HepG2 (cell line): Measurements from ENCODE around the gene BIVM. TPM values are rescaled to one million over a fixed set of nuclear protein-coding genes. Genes with fewer than 3 reads are reported as not detected.
A peak's percentile ranks its signal among the peaks of the same experiment; 100 is the strongest.

ENCODE experiments used
- ATAC-seq: fragments of 200-7000 bp; cut with Tn5 transposase; 3 replicates; pipeline ENCODE4 v1.9.1; 2020; ENCODE audit warnings: mild to moderate bottlenecking, moderate library complexity
- BruUV-seq: library from RNA; stranded (reverse); fragments of 400-500 nt; replicated peaks from 2 replicates; lab custom pipeline; 2021; lab: Mats Ljungman, UMichigan
- CTCF ChIA-PET: fragments of 300-600 bp; formaldehyde crosslinking; extraction: SDS; loops from one replicate; lab custom pipeline; 2021; ENCODE audit warnings: low total read pairs, inconsistent platforms, low intra/inter-chr PET ratio; lab: Yijun Ruan, JAX
- POLR2A ChIA-PET: fragments of 350-600 bp; sonication (Branson Sonifier 250); formaldehyde crosslinking; loops from one replicate; lab custom pipeline; 2020; ENCODE audit warnings: antibody characterized with exemption, inconsistent platforms; lab: Yijun Ruan, JAX
- DNase-seq: peaks from one replicate; pipeline ENCODE4 v3.0.0-alpha.2; 2015; ENCODE audit warnings: low spot score
- FAIRE-seq: peaks from 3 replicates; lab custom pipeline; 2011; peaks lifted over from hg19 to GRCh38; lab: Jason Lieb, UNC
- H2AFZ ChIP-seq: one replicate; pipeline ENCODE4 v1.6.1; 2011; ENCODE audit warnings: low read length, inconsistent platforms
- H3K27ac ChIP-seq: fragments of 300-600 bp; 3 replicates; pipeline ENCODE4 v1.8.0; 2011; ENCODE audit warnings: mixed run types, mild to moderate bottlenecking, mixed read lengths, low read length, inconsistent platforms; ENCODE audit not compliant: insufficient read depth; ENCODE audit errors: extremely low read length
- H3K27me3 ChIP-seq, 2 experiments: fragments of 200-600 bp in 1 of 2; 2 replicates in 1 of 2; 3 replicates in 1 of 2; pipeline versions ENCODE4 v1.6.0 to v1.8.0; 2011; ENCODE audit warnings: low read length in 2 of 2, mild to moderate bottlenecking in 2 of 2, moderate library complexity in 2 of 2, inconsistent platforms in 1 of 2; ENCODE audit not compliant: insufficient read depth in 2 of 2, control insufficient read depth in 1 of 2
- H3K36me3 ChIP-seq, 2 experiments: fragments of 200-600 bp in 1 of 2; replicated peaks in 1 of 2; 2 replicates in 1 of 2; 3 replicates in 1 of 2; pipeline versions ENCODE4 v1.5.1 to v1.8.0; 2011; ENCODE audit warnings: low read length in 2 of 2, inconsistent platforms in 1 of 2; ENCODE audit not compliant: insufficient read depth in 2 of 2, control insufficient read depth in 1 of 2
- H3K4me1 ChIP-seq: 2 replicates; pipeline ENCODE4 v1.5.1; 2012; ENCODE audit warnings: low read length, inconsistent platforms; ENCODE audit not compliant: insufficient read depth
- H3K4me2 ChIP-seq: 2 replicates; pipeline ENCODE4 v1.6.0; 2011; ENCODE audit warnings: low read depth, low read length, inconsistent platforms
- H3K4me3 ChIP-seq, 3 experiments: fragments of 200-600 bp in 1 of 3; sonication (generic), shearing (Covaris generic) in 1 of 3; replicated peaks in 1 of 3; 2 replicates each; pipeline ENCODE4 v1.5.1; 2011 to 2016; ENCODE audit warnings: low read length in 3 of 3, inconsistent platforms in 2 of 3, low read depth in 2 of 3, mild to moderate bottlenecking in 2 of 3, control low read depth in 1 of 3, mixed read lengths in 1 of 3; ENCODE audit not compliant: insufficient read depth in 1 of 3
- H3K79me2 ChIP-seq: one replicate; pipeline ENCODE4 v1.6.1; 2011; ENCODE audit warnings: low read length, inconsistent platforms; ENCODE audit not compliant: insufficient read depth
- H3K9ac ChIP-seq: 2 replicates; pipeline ENCODE4 v1.6.0; 2011; ENCODE audit warnings: mild to moderate bottlenecking, low read depth, low read length, inconsistent platforms; ENCODE audit not compliant: insufficient read depth
- H3K9me3 ChIP-seq: 2 replicates; pipeline ENCODE4 v1.5.1; 2012; ENCODE audit warnings: mild to moderate bottlenecking, low read length
- H4K20me1 ChIP-seq: 2 replicates; pipeline ENCODE4 v1.6.0; 2011; ENCODE audit warnings: inconsistent platforms, mild to moderate bottlenecking, low read length, moderate library complexity; ENCODE audit not compliant: insufficient read depth
- ARNT ChIP-seq: fragments of 450-650 bp; IDR thresholded peaks from 2 replicates; pipeline ENCODE4 v1.6.1; 2017
- RBM39 ChIP-seq: fragments of 200-400 bp; formaldehyde crosslinking; IDR thresholded peaks from one replicate; pipeline ENCODE4 v1.6.1; 2018; ENCODE audit warnings: antibody characterized with exemption, mild to moderate bottlenecking, low read depth, low read length; ENCODE audit not compliant: poor library complexity, severe bottlenecking
- THAP11 ChIP-seq: IDR thresholded peaks from 2 replicates; pipeline ENCODE4 v1.6.1; 2016; ENCODE audit warnings: missing biosample characterization, missing genetic modification reagents
- WIZ ChIP-seq: sonication (generic); formaldehyde crosslinking; IDR thresholded peaks from 2 replicates; pipeline ENCODE4 v1.5.1; 2020; ENCODE audit warnings: mild to moderate bottlenecking, missing genetic modification reagents
- ZFP36L1 ChIP-seq: sonication (generic); formaldehyde crosslinking; IDR thresholded peaks from 2 replicates; pipeline ENCODE4 v1.8.0; 2022; ENCODE audit warnings: mild to moderate bottlenecking, missing genetic modification reagents, moderate library complexity
- ZNF432 ChIP-seq: sonication (generic); formaldehyde crosslinking; IDR thresholded peaks from 2 replicates; pipeline ENCODE4 v1.5.0; 2020; ENCODE audit warnings: missing genetic modification reagents, mild to moderate bottlenecking, borderline replicate concordance
- ZNF639 ChIP-seq: conservative IDR thresholded peaks from 2 replicates; pipeline ENCODE4 v1.6.1; 2018; ENCODE audit warnings: missing genetic modification reagents
- ZNF670 ChIP-seq: sonication (generic); formaldehyde crosslinking; IDR thresholded peaks from 2 replicates; pipeline ENCODE4 v1.8.0; 2022; ENCODE audit warnings: mild to moderate bottlenecking, missing genetic modification reagents, borderline replicate concordance
- ZNF710 ChIP-seq: sonication (generic); formaldehyde crosslinking; IDR thresholded peaks from 2 replicates; pipeline ENCODE4 v1.5.0; 2020; ENCODE audit warnings: mild to moderate bottlenecking, missing genetic modification reagents, borderline replicate concordance
- ZNF749 ChIP-seq: sonication (generic); formaldehyde crosslinking; IDR thresholded peaks from 2 replicates; pipeline ENCODE4 v1.8.0; 2022; ENCODE audit warnings: mild to moderate bottlenecking, missing genetic modification reagents, moderate library complexity, borderline replicate concordance
- WGBS: methylation state at CpG from one replicate; pipeline ENCODE4 v1.1.6; 2017; ENCODE audit warnings: low lambda C conversion rate; 5-methylcytosine and 5-hydroxymethylcytosine counted together
- in situ Hi-C: cut with HindIII; loops from 2 replicates; pipeline ENCODE4 v1.10.0; 2017; ENCODE audit warnings: low pct_unique_long_range_greater_than_20kb; ENCODE audit not compliant: extremely low pct_ligation_motif_present
- intact Hi-C: fragments of 100-400 bp; cut with micrococcal nuclease; formaldehyde crosslinking; loops from one replicate; pipeline ENCODE4 v1.10.0; 2022; ENCODE audit not compliant: unreplicated experiment
- polyA plus RNA-seq, 8 experiments: library from polyadenylated mRNA; depleted of rRNA in 3 of 8; stranded (reverse) in 7 of 8; unstranded in 1 of 8; fragments of >200 nt; fragmentation: Illumina TruSeq in 4 of 8; extraction: Trizol in 4 of 8; gene quantifications; 2 replicates each; pipeline versions ENCODE4 v1.2.1 to v1.2.3, GENCODE V29; 2011 to 2016; ENCODE audit warnings: low read depth in 4 of 8, missing spikeins in 1 of 8, mixed read lengths in 1 of 8; ENCODE audit not compliant: insufficient read depth in 1 of 8
- total RNA-seq, 5 experiments: library from RNA; depleted of rRNA; stranded (reverse); fragments of >200 nt; fragmentation: Illumina TruSeq; extraction: Trizol; gene quantifications; 2 replicates each; pipeline ENCODE4 v1.2.3, GENCODE V29; 2016; ENCODE audit warnings: low read depth in 1 of 5

BIVM gene
- total and polyA plus RNA-seq, 2 of the 13 experiments (the other 11 are each of a cell fraction or from before 2014, with no cell fraction given) = 10.4 to 15.8 TPM

- ChIA-PET CTCF (interaction anchor here (0.9 kb wide), 1 partner anchor 119 kb away, joined by 4 read pairs; no protein-coding TSS in a partner anchor), POLR2A (interaction anchor here (0.7 to 2.1 kb wide), 7 partner anchors 9 to 266 kb away, joined by 3 to 31 read pairs (median 4); partner anchors contain the start of gene TPP2)
- Histone ChIP-seq H2AFZ (peak overlapping the region; percentile 79), H4K20me1 (0 out of 2 replicates have a peak, but pooled peaks cover 3% of the 10 kb centered on the region), H3K9me3 (no peaks in the 10 kb centered on the region), H3K79me2 (peaks cover 32% of the 10 kb centered on the region), H3K4me3 (peak overlapping the region; percentile 86 to 94 (median 89)), H3K9ac (peak overlapping the region; percentile 86)
- in situ Hi-C loops (loop anchor here (5.0 kb wide), 1 partner anchor 248 kb away; the partner anchor contains the start of gene TPP2), intact Hi-C loops (loop anchor here (1.0 kb wide), 1 partner anchor 249 kb away; the partner anchor contains the start of gene TPP2)
- FAIRE-seq = no peak
- WGBS = 3% methylated on average over 13 of the region's 13 CpGs
- BruUV-seq = TSS peak; percentile 95
- TF ChIP-seq THAP11 (CRISPR knock-in tag) (no peak), ZNF749 (CRISPR knock-in tag) (peak; percentile 27; the same call in 1 of the 2 replicates), ZNF670 (CRISPR knock-in tag) (0 out of 2 replicates have a peak, but pooled peaks have one; percentile 7), ZFP36L1 (0 out of 2 replicates have a peak, but pooled peaks have one; percentile 18), WIZ (CRISPR knock-in tag) (peak; percentile 28; the same call in 1 of the 2 replicates)
- TF ChIP-seq, all 625 proteins: peak for 4
- Histone ChIP-seq H3K27ac (peak overlapping the region; percentile 90), H3K27me3 (no peaks in the 10 kb centered on the region; a peak in 1 of 5 replicates), H3K36me3 (peaks cover 0 to 4% of the 10 kb centered on the region in 2 experiments; a peak in 1 of 5 replicates), H3K4me1 (peaks cover 15% of the 10 kb centered on the region), H3K4me2 (peak overlapping the region; percentile 74)
- ATAC-seq (peak; percentile 45), DNase-seq (no peak)
These were observed 46.3 kb downstream of the BIVM start for GRCh38 chr13:102845289-102845629.

- Histone ChIP-seq H3K9ac (peak within 1 kb of the TSS; percentile 86), H3K4me2 (peak within 1 kb of the TSS; percentile 91), H3K4me3 (peak within 1 kb of the TSS; percentile 86 to 94 (median 89)), H3K9me3 (no peaks in the 10 kb centered on the region), H3K27me3 (no peaks in the 10 kb centered on the region; a peak in 1 of 5 replicates), H4K20me1 (0 out of 2 replicates have a peak, but pooled peaks cover 3% of the 10 kb centered on the region), H2AFZ (peak within 1 kb of the TSS; percentile 93), H3K4me1 (peaks cover 15% of the 10 kb centered on the region), H3K27ac (peak within 1 kb of the TSS; percentile 90), H3K79me2 (peaks cover 32% of the 10 kb centered on the region), H3K36me3 (peaks cover 0 to 4% of the 10 kb centered on the region in 2 experiments; a peak in 1 of 5 replicates)
- FAIRE-seq (peak; percentile 96), ATAC-seq (peak; percentile 97), DNase-seq (peak; percentile 92)
- POLR2A ChIA-PET = interaction anchor here (0.7 to 2.1 kb wide), 8 partner anchors 10 to 267 kb away, joined by 3 to 31 read pairs (median 4); partner anchors contain the start of gene TPP2
- WGBS = 0% methylated on average over 1 of the region's 49 CpGs
- no TSS peak for BruUV-seq
- CTCF ChIA-PET = interaction anchor here (0.9 kb wide), 1 partner anchor 119 kb away, joined by 4 read pairs; no protein-coding TSS in a partner anchor
- intact Hi-C loops = loop anchor here (1.0 kb wide), 1 partner anchor 249 kb away; the partner anchor contains the start of gene TPP2
- in situ Hi-C loops = loop anchor here (5.0 kb wide), 1 partner anchor 248 kb away; the partner anchor contains the start of gene TPP2
- TF ChIP-seq ZNF710 (CRISPR knock-in tag) = peak; percentile 83; the same call in 1 of the 2 replicates
- TF ChIP-seq ARNT = no peak
- 0 out of 2 replicates have a peak, but pooled peaks have one; percentile 21 for TF ChIP-seq WIZ (CRISPR knock-in tag)
- peak; percentile 43 for TF ChIP-seq RBM39
- peak; percentile 81; the same call in 1 of the 2 replicates for TF ChIP-seq ZNF639 (CRISPR knock-in tag)
- TF ChIP-seq ZNF432 (CRISPR knock-in tag) = no peak
These were observed 46.8 kb downstream of the BIVM start, which contains the start of gene ERCC5 for GRCh38 chr13:102845630-102846260. Gene ERCC5 (plus strand): TSS chr13:102846032. CDS start chr13:102846267, 235 bp downstream.
